ENCODE data around the gene EXOC3L1. TPM values are rescaled to one million over a fixed set of nuclear protein-coding genes. Genes with fewer than 3 reads are reported as not detected.

Gene EXOC3L1
- total RNA-seq, 4 donors from 2014 or later = 0.20 to 2.3 (median 0.88) TPM

- Histone ChIP-seq H3K36me3 (peaks cover 3 to 46% of the 10 kb centered on the region in 2 donors), H3K27me3 (no peaks in the 10 kb centered on the region)
- in situ Hi-C loops (cut with MboI; ENCODE audit: low sequenced_read_pairs in 4 of 4) = no loop called here
Measured at GRCh38 chr16:67196881-67197280, 6.9 kb upstream of the EXOC3L1 start.

GRCh38 chr16:67195676-67196075 lies 5.7 kb upstream of the EXOC3L1 start:
- Histone ChIP-seq H3K9me3 (no peaks in the 10 kb centered on the region), H3K27ac (no peak overlapping the region), H3K4me3 (no peak overlapping the region), H3K27me3 (no peaks in the 10 kb centered on the region), H3K4me1 (peaks cover 22 to 36% of the 10 kb centered on the region in 2 donors), H3K36me3 (peaks cover 3 to 42% of the 10 kb centered on the region in 2 donors)
- TF ChIP-seq CTCF (IDR thresholded peaks at IDR 0.05 in 4 of 5, conservative IDR thresholded peaks at IDR 0.05 in 1 of 5) = no peak
- TF ChIP-seq POLR2A (IDR thresholded peaks at IDR 0.05) = no peak
- in situ Hi-C loops (cut with MboI; ENCODE audit: low sequenced_read_pairs in 4 of 4) = no loop called here
- ATAC-seq = no peak
- DNase-seq = no peak
- intact Hi-C loops (cut with DNase I; ENCODE audit: low total_unique reads) = no loop called here

More at GRCh38 chr16:67196881-67197280, 6.9 kb upstream of the EXOC3L1 start:
- intact Hi-C loops (cut with DNase I; ENCODE audit: low total_unique reads) = no loop called here
- DNase-seq (no peak), ATAC-seq (no peak)
- H3K27ac ChIP-seq = no peak overlapping the region
- peaks cover 15 to 27% of the 10 kb centered on the region in 2 donors for H3K4me1 ChIP-seq
- TF ChIP-seq CTCF (IDR thresholded peaks at IDR 0.05 in 4 of 5, conservative IDR thresholded peaks at IDR 0.05 in 1 of 5) = no peak
- no peak for TF ChIP-seq POLR2A (IDR thresholded peaks at IDR 0.05)
- no peaks in the 10 kb centered on the region for H3K9me3 ChIP-seq
- no peak overlapping the region for H3K4me3 ChIP-seq

- Histone ChIP-seq H3K4me1 (peaks cover 22 to 39% of the 10 kb centered on the region in 2 donors), H3K36me3 (peaks cover 3 to 42% of the 10 kb centered on the region in 2 donors), H3K9me3 (no peaks in the 10 kb centered on the region), H3K27me3 (no peaks in the 10 kb centered on the region), H3K27ac (no peak overlapping the region), H3K4me3 (no peak overlapping the region)
- in situ Hi-C loops (cut with MboI; ENCODE audit: low sequenced_read_pairs in 4 of 4) (no loop called here), intact Hi-C loops (cut with DNase I; ENCODE audit: low total_unique reads) (no loop called here)
- TF ChIP-seq CTCF (IDR thresholded peaks at IDR 0.05 in 4 of 5, conservative IDR thresholded peaks at IDR 0.05 in 1 of 5) (no peak), POLR2A (IDR thresholded peaks at IDR 0.05) (no peak)
- ATAC-seq (no peak), DNase-seq (no peak)
Measured at GRCh38 chr16:67194260-67194659, 4.3 kb upstream of the EXOC3L1 start.

- DNase-seq (no peak), ATAC-seq (no peak)
- intact Hi-C loops (cut with DNase I; ENCODE audit: low total_unique reads) (no loop called here), in situ Hi-C loops (cut with MboI; ENCODE audit: low sequenced_read_pairs in 4 of 4) (no loop called here)
- Histone ChIP-seq H3K27me3 (no peaks in the 10 kb centered on the region), H3K4me3 (peak overlapping the region in 3 of 4 donors; percentile 92 to 95 (median 93)), H3K27ac (peak overlapping the region in 1 of 4 donors; percentile 88), H3K4me1 (peaks cover 22 to 38% of the 10 kb centered on the region in 2 donors), H3K36me3 (peaks cover 3 to 42% of the 10 kb centered on the region in 2 donors), H3K9me3 (no peaks in the 10 kb centered on the region)
- TF ChIP-seq POLR2A (IDR thresholded peaks at IDR 0.05) = no peak
- TF ChIP-seq CTCF (IDR thresholded peaks at IDR 0.05 in 4 of 5, conservative IDR thresholded peaks at IDR 0.05 in 1 of 5) = no peak
Measured at GRCh38 chr16:67193536-67193935, 3.6 kb upstream of the EXOC3L1 start.

Data from gastrocnemius medialis (tissue), 4 donors.